A673 (cell line): ENCODE measurements around the gene ATOH7.

ENCODE experiments used
- EZH2 ChIP-seq: fragments of 200-600 bp; sonication (generic); IDR thresholded peaks from 2 replicates; pipeline ENCODE4 v1.6.1; 2017; ENCODE audit warnings: borderline replicate concordance, low read depth, mild to moderate bottlenecking, mixed read lengths, antibody characterized with exemption, low read length; ENCODE audit not compliant: poor library complexity, severe bottlenecking
- TF ChIP-seq, protein P1 (sequence below): fragments of 300-800, 200-600 bp; sonication (generic); conservative IDR thresholded peaks from 2 replicates; pipeline ENCODE4 v1.5.1; 2017; ENCODE audit warnings: low read depth, mild to moderate bottlenecking, antibody characterized with exemption, low read length, moderate library complexity, mixed read lengths

GRCh38 chr10:68188835-68189234 is 43.1 kb downstream of the ATOH7 start:
- TF ChIP-seq, protein P1, sequence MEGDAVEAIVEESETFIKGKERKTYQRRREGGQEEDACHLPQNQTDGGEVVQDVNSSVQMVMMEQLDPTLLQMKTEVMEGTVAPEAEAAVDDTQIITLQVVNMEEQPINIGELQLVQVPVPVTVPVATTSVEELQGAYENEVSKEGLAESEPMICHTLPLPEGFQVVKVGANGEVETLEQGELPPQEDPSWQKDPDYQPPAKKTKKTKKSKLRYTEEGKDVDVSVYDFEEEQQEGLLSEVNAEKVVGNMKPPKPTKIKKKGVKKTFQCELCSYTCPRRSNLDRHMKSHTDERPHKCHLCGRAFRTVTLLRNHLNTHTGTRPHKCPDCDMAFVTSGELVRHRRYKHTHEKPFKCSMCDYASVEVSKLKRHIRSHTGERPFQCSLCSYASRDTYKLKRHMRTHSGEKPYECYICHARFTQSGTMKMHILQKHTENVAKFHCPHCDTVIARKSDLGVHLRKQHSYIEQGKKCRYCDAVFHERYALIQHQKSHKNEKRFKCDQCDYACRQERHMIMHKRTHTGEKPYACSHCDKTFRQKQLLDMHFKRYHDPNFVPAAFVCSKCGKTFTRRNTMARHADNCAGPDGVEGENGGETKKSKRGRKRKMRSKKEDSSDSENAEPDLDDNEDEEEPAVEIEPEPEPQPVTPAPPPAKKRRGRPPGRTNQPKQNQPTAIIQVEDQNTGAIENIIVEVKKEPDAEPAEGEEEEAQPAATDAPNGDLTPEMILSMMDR = no peak
- no peak for TF ChIP-seq EZH2
